ENCODE data around the gene ARID4A. TPM values are rescaled to one million over a fixed set of nuclear protein-coding genes. Genes with fewer than 3 reads are reported as not detected.

The ARID4A gene
- total RNA-seq, 2 experiments from 2014 or later, result 32.2 to 35.8 TPM

DNA sequence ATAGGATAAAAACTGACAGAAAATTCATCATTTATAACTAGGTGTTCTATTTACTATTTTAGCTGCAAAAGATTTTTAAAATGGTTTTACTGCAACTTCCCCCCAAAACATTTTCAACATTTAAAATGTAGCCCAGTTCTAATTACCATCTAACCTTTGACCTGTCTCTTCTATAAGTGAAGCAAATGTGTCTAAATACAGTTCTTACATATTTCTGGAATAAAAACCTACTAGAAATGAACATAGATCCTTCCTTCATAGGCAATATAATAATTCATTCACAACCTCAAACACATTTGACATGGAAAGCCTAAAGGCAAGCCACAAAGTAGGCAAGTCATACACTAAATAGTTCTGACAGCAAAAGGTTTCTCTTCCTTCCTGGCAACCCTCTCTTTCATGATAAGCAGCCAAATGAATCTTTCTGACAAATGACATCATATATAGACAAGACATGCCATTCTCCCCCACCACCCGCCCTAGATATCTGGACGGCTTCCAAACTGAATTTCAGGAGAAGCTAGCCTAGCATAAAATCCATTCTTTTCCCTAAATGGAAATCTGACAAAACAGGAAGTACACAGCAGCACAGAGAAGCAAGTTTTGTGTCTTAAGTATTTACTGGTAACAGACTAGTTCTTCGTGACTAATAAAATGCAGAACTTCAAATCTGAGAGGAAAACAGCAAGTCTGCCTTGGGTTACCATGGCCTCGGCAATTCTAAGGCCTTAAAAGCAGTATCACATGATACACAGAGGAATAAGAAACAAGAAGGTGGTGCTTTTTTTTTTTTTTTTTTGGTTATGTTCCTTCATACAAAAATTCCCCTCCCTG is 17.2 kb upstream of the ARID4A start:
- DNase-seq (peak; percentile 47), ATAC-seq (peak; percentile 81)
- Mint-ChIP-seq H3K27me3 (no peaks in the 10 kb centered on the region), H3K9me3 (ENCODE audit: low read depth) (no peaks in the 10 kb centered on the region), H3K27ac (peak overlapping the region; percentile 93), H3K4me3 (peak overlapping the region; percentile 43), H3K4me1 (peaks cover 59% of the 10 kb centered on the region), H3K36me3 (peaks cover 53% of the 10 kb centered on the region)
- CTCF ChIA-PET, result interaction anchor here (0.7 to 2.3 kb wide), 2 partner anchors 16 to 691 kb away, joined by 3 to 7 read pairs; partner anchors contain the start of gene ARID4A

DNA sequence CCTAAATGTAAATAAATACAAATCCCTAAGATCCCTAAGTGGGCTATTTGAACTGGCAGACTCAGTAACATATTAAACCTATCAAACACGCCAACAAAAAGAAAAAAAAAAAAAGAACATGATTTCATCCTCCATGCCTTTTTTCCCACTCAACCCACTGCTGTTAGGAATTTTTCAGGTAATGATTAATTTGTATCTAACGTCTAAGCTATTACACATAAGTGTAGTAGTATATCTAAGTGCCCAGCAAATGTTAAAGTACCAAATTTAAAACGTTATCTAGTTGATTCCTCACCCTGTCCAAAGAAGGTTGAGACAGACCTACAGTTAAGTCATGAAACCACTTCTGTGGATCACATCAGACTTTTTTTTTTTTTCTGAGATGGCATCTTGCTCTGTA is 16.4 kb upstream of the ARID4A start:
- Mint-ChIP-seq H3K9me3 (ENCODE audit: low read depth) (no peaks in the 10 kb centered on the region), H3K36me3 (peaks cover 53% of the 10 kb centered on the region), H3K27ac (peak overlapping the region; percentile 93), H3K27me3 (no peaks in the 10 kb centered on the region), H3K4me3 (no peak overlapping the region), H3K4me1 (peaks cover 52% of the 10 kb centered on the region)
- CTCF ChIA-PET, result interaction anchor here (0.7 to 1.7 kb wide), 2 partner anchors 16 to 690 kb away, joined by 3 to 4 read pairs; partner anchors contain the start of gene ARID4A
- DNase-seq, result no peak
- ATAC-seq, result no peak

DNA sequence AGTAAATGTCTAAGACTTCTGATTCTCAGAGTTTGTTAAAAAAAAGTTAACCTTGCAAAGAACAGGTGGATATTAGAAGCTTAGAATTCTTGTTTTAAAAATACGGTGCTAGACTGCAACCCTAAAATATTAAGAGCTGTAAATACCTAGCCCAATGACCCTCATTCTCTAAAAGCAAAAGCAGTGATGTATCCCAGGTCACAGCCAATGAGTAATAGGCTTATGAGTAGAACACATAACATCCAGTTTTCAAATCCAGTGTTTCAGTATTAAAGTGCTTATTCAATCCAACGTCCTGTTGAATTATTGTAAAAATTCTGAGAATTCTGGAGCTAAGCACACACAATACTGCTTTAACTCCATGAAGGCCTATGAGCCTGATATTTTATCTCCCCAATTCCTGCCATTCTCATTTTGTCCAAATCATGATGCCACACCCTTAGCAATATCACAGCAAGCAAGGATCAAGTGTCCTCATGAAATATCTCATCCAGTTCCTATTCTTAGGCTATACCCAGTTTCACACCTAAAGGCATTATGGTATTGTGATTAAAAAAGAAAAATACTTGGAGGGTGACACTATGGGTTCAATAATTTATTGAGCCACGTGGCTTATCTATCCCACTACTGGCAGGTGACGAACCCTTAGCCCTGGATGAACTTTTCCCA is 15.3 kb upstream of the ARID4A start:
- CTCF ChIA-PET, result interaction anchor here (1.7 kb wide), 1 partner anchor 15 kb away, joined by 4 read pairs; the partner anchor contains the start of gene ARID4A
- Mint-ChIP-seq H3K27ac (peak overlapping the region; percentile 40), H3K4me3 (no peak overlapping the region), H3K9me3 (ENCODE audit: low read depth) (no peaks in the 10 kb centered on the region), H3K36me3 (peaks cover 59% of the 10 kb centered on the region), H3K27me3 (no peaks in the 10 kb centered on the region), H3K4me1 (peaks cover 59% of the 10 kb centered on the region)
- no peak for DNase-seq
- no peak for ATAC-seq

- H3K27me3 Mint-ChIP-seq, result no peaks in the 10 kb centered on the region
- no peaks in the 10 kb centered on the region for H3K9me3 Mint-ChIP-seq (ENCODE audit: low read depth)
- ATAC-seq, result no peak
- no peak for DNase-seq
- H3K36me3 Mint-ChIP-seq, result peaks cover 62% of the 10 kb centered on the region
- peaks cover 63% of the 10 kb centered on the region for H3K4me1 Mint-ChIP-seq
- no peak overlapping the region for H3K4me3 Mint-ChIP-seq
- CTCF ChIA-PET, result interaction anchor here (1.5 to 1.7 kb wide), 2 partner anchors 11 to 14 kb away, joined by 3 to 4 read pairs; partner anchors contain the start of gene ARID4A
- no peak overlapping the region for H3K27ac Mint-ChIP-seq
Measured at GRCh38 chr14:58283730-58284129, 14.6 kb upstream of the ARID4A start.

DNA sequence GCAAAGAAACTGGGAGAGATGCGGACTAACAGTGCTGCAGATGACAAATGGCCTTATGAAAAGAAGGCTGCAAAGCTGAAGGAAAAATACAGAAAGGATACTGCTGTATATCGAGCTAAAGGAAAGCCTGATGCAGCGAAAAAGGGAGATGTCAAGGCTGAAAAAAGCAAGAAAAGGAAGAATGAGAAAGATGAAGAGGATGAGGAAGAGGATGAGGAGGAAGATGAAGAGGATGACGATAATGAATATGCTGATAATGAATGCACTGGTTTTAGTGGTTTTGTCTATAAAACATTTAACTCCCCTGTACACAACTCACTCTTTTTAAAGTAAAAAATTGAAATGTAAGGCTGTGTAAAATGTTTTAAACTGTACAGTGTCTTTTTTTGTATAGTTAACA is 13.2 kb upstream of the ARID4A start:
- no peak for ATAC-seq
- H3K27ac Mint-ChIP-seq, result peak overlapping the region; percentile 28

DNA sequence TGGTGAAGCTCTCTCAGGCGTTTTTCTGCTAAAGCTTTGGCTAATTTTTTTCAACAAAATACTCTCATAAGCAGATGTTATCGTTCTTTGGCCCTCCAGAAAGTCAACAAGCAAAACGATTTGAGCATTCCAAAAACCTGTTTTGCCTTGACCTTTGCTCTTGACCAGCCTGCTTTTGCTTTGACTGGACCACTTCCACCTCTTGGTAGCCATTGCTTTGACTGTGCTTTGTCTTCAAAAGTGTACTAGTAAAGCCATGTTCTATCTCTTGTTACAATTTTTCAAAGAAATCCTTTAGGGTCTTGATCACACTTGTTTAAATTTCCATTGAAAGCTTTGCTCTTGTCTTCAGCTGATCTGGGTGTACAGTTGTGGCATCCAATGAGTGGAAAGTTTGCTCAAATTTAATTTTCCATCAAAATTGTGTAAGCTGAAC is 10.7 kb upstream of the ARID4A start:
- H3K27ac Mint-ChIP-seq, result no peak overlapping the region

More for the DNA sequence above, 13.2 kb upstream of the ARID4A start:
- H3K4me1 Mint-ChIP-seq, result peaks cover 68% of the 10 kb centered on the region
- H3K36me3 Mint-ChIP-seq, result peaks cover 67% of the 10 kb centered on the region
- H3K9me3 Mint-ChIP-seq (ENCODE audit: low read depth), result no peaks in the 10 kb centered on the region
- H3K27me3 Mint-ChIP-seq, result no peaks in the 10 kb centered on the region
- DNase-seq, result no peak
- CTCF ChIA-PET, result interaction anchor here (1.5 kb wide), 1 partner anchor 10 kb away, joined by 3 read pairs; no protein-coding TSS in a partner anchor
- no peak overlapping the region for H3K4me3 Mint-ChIP-seq

DNA sequence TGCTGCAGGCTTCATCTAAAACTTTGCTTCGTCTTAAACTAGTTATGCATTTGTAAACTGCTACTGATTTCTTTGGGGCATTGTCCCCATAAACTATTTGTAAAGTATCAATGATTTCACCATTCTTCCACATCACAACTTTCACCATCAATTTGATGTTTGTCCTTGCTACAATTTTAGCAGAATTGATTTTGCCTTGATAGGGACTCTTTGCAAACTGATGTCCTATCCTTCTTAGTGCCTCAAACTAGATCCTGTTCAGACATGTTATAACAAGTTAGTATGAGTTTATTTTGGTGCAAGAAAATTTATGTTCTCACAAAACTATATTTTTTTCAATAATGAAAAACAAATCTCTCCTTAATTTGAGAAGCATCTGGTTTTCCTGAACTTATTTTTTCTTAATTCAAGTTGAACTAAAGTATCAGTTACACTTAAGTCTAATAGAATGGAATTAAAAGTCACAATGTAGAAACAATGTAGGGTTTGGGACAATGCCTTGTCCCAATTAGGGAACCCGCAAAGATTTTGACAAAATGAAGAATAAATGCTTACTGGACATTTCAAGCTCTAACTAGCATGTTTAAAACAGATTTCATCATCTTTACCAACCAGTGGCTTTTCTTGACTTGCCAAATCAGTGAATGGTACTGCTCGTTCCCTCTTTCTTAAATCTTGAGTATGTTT is 10.1 kb upstream of the ARID4A start:
- peak overlapping the region; percentile 61 for H3K27ac Mint-ChIP-seq
- CTCF ChIA-PET, result no interaction called here
- H3K27me3 Mint-ChIP-seq, result no peaks in the 10 kb centered on the region
- H3K4me3 Mint-ChIP-seq, result no peak overlapping the region
- no peaks in the 10 kb centered on the region for H3K9me3 Mint-ChIP-seq (ENCODE audit: low read depth)
- peaks cover 53% of the 10 kb centered on the region for H3K4me1 Mint-ChIP-seq
- ATAC-seq (no peak), DNase-seq (no peak)
- peaks cover 61% of the 10 kb centered on the region for H3K36me3 Mint-ChIP-seq

More for the DNA sequence above, 10.7 kb upstream of the ARID4A start:
- Mint-ChIP-seq H3K4me1 (peaks cover 53% of the 10 kb centered on the region), H3K27me3 (no peaks in the 10 kb centered on the region), H3K36me3 (peaks cover 60% of the 10 kb centered on the region), H3K9me3 (ENCODE audit: low read depth) (no peaks in the 10 kb centered on the region), H3K4me3 (no peak overlapping the region)
- CTCF ChIA-PET, result no interaction called here
- DNase-seq, result no peak
- no peak for ATAC-seq

GRCh38 chr14:58291646-58292045 is 6.7 kb upstream of the ARID4A start:
- CTCF ChIA-PET, result no interaction called here
- no peak overlapping the region for H3K4me3 Mint-ChIP-seq
- H3K36me3 Mint-ChIP-seq, result peaks cover 66% of the 10 kb centered on the region
- H3K27ac Mint-ChIP-seq, result no peak overlapping the region
- no peak for ATAC-seq
- no peaks in the 10 kb centered on the region for H3K9me3 Mint-ChIP-seq (ENCODE audit: low read depth)
- peaks cover 58% of the 10 kb centered on the region for H3K4me1 Mint-ChIP-seq
- no peaks in the 10 kb centered on the region for H3K27me3 Mint-ChIP-seq
- DNase-seq, result no peak

DNA sequence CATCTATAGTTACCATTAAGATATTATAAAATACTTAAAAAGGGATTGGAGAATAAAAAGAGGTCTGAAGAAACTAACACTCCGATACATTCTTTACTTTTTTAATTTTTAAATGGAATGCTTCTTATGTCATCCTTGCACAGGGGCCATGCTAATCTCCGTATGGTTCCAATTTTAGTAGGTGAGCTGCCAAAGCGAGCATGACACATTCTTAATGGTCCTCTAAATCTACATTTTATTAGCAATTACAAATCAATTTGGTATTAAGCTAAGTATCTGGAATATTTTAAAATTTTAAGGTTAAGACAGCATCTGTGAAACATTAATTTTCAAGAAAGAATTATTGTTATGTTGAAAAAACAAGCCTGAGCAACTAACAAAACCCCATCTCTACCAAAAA is 6.2 kb upstream of the ARID4A start:
- ATAC-seq (no peak), DNase-seq (no peak)
- CTCF ChIA-PET, result no interaction called here
- Mint-ChIP-seq H3K4me3 (no peak overlapping the region), H3K27ac (no peak overlapping the region), H3K4me1 (peaks cover 59% of the 10 kb centered on the region), H3K36me3 (peaks cover 67% of the 10 kb centered on the region), H3K27me3 (no peaks in the 10 kb centered on the region), H3K9me3 (ENCODE audit: low read depth) (no peaks in the 10 kb centered on the region)

DNA sequence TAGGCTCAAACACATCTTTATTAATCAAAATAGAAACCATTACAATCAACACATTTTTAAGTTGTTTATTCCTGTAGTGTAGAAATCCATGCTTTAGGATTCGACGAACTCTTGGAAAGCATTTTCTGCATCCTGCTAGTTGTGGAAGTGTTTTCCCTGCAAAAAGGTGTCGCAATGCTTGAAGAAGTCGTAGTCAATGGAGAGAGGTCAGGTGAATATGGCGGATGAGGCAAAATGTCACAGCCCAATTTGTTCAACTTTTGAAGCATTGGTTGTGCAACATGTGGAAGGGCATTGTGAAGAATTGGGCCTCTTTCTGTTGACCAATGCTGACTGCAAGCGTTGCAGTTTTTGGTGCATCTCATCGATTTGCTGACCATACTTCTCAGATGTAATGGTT is 4.2 kb upstream of the ARID4A start:
- Mint-ChIP-seq H3K27me3 (no peaks in the 10 kb centered on the region), H3K4me3 (no peak overlapping the region), H3K4me1 (peaks cover 45% of the 10 kb centered on the region), H3K27ac (no peak overlapping the region), H3K36me3 (peaks cover 48% of the 10 kb centered on the region), H3K9me3 (ENCODE audit: low read depth) (no peaks in the 10 kb centered on the region)
- no peak for ATAC-seq
- CTCF ChIA-PET, result interaction anchor here (1.0 kb wide), 1 partner anchor 10 kb away, joined by 3 read pairs; no protein-coding TSS in a partner anchor
- DNase-seq, result no peak

DNA sequence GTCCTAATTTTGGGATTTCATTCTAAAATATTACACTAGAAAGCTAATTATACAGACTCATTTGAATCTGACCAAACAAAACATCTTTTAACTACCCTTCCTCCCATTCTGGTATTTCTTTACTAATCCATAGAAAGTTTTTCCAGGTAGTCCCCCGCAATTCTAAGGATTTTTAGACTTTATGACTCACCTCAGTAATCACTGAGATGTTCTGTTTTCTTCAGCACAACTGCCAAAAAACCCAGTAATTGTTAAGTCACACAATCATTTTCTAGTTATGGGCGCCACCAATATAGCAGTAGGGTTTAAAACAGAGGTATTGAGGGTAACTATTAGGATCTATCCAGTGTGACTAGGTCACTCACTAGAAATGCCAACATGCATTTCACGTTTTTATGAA is 1.6 kb upstream of the ARID4A start:
- CTCF ChIA-PET, result interaction anchor here (2.1 kb wide), 2 partner anchors 16 to 130 kb away, joined by 7 to 11 read pairs; partner anchors contain the start of genes KIAA0586 and TIMM9
- no peaks in the 10 kb centered on the region for H3K27me3 Mint-ChIP-seq
- H3K36me3 Mint-ChIP-seq, result peaks cover 35% of the 10 kb centered on the region
- no peak overlapping the region for H3K27ac Mint-ChIP-seq
- DNase-seq (no peak), ATAC-seq (no peak)
- H3K9me3 Mint-ChIP-seq (ENCODE audit: low read depth), result no peaks in the 10 kb centered on the region
- peaks cover 47% of the 10 kb centered on the region for H3K4me1 Mint-ChIP-seq
- no peak overlapping the region for H3K4me3 Mint-ChIP-seq

DNA sequence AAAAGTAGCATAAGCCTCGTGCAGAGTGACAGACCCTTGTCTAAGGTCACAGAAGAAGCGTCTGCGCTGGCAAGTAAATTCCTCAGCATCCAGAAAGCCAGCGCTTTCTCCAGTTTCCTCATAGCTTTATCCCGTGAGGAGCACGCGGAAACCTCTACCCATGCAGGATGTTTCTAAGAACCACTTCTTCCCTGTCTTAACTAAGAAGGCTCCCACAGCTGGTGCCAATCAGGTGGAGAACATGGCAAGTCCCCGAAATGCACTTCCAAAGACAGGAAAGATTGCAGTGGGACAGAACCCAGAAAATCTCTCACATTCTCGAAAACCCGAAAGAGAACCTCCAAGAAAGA is 968 bp upstream of the ARID4A start:
- CTCF ChIA-PET, result interaction anchor here (1.6 to 2.1 kb wide), 3 partner anchors 17 to 130 kb away, joined by 7 to 11 read pairs (median 8); partner anchors contain the start of genes KIAA0586, PSMA3 and TIMM9
- Mint-ChIP-seq H3K27me3 (no peaks in the 10 kb centered on the region), H3K36me3 (peaks cover 39% of the 10 kb centered on the region), H3K9me3 (ENCODE audit: low read depth) (no peaks in the 10 kb centered on the region), H3K27ac (no peak overlapping the region), H3K4me3 (no peak overlapping the region), H3K4me1 (peaks cover 48% of the 10 kb centered on the region)
- DNase-seq (no peak), ATAC-seq (no peak)

All from activated CD8-positive, alpha-beta memory T cell treated with anti-CD3 and anti-CD28 coated beads, Interleukin-2, amount 10 ng/mL, durations not matched to agents 7 days and 5 days (primary cell).